ES-I3 (cell line): Measurements from ENCODE around the gene RNF157.

ENCODE experiments used
- H3K36me3 ChIP-seq: 2 replicates; pipeline ENCODE4 v1.6.1; 2013; ENCODE audit warnings: mild to moderate bottlenecking, low read length, control low read depth, moderate library complexity; ENCODE audit not compliant: insufficient read depth
- H3K4me1 ChIP-seq: 2 replicates; pipeline ENCODE4 v1.6.1; 2013; ENCODE audit warnings: mild to moderate bottlenecking, control low read depth, low read length; ENCODE audit not compliant: insufficient read depth
- H3K9ac ChIP-seq: 2 replicates; pipeline ENCODE4 v1.6.1; 2013; ENCODE audit warnings: low read depth, mild to moderate bottlenecking, low read length, moderate library complexity
- H3K9me3 ChIP-seq: 2 replicates; pipeline ENCODE4 v1.6.1; 2013; ENCODE audit warnings: mild to moderate bottlenecking, low read length, moderate library complexity; ENCODE audit not compliant: control insufficient read depth, insufficient read depth

RNF157 gene

DNA sequence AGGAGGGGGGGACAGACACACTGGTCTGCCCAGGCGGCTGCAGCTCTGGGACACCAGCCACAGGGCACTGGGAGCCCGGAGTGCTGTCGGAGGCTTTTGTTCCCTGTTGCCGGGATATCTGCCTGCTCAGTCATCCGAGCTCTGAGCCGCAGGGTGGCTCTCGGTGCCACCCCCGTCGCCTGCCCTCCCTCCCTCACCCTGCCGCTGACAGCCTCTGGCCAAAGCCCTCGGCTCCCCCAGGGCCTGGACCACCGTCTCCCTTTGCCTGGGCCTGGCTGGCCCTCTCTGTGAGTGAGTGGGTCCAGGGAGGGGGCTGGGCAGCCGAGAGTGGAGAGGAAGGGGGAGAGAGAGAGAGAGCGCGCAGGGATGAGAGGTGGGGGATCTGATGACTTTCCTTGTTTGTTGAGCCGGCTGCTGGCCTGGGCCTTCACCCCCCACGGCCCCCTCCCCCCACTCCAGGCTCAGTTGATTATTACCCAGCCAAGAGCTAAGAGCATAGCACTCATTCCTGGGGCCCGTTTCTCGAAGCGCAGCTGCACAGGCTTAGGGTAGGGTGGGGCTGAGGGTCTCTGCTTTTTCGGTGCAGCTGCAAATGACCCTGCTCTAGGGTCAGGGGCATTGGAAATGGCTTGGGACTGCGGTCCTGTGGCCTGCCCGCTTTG lies 101.9 kb downstream of the RNF157 start:
- H3K9ac ChIP-seq: peak overlapping the region; percentile 72

DNA sequence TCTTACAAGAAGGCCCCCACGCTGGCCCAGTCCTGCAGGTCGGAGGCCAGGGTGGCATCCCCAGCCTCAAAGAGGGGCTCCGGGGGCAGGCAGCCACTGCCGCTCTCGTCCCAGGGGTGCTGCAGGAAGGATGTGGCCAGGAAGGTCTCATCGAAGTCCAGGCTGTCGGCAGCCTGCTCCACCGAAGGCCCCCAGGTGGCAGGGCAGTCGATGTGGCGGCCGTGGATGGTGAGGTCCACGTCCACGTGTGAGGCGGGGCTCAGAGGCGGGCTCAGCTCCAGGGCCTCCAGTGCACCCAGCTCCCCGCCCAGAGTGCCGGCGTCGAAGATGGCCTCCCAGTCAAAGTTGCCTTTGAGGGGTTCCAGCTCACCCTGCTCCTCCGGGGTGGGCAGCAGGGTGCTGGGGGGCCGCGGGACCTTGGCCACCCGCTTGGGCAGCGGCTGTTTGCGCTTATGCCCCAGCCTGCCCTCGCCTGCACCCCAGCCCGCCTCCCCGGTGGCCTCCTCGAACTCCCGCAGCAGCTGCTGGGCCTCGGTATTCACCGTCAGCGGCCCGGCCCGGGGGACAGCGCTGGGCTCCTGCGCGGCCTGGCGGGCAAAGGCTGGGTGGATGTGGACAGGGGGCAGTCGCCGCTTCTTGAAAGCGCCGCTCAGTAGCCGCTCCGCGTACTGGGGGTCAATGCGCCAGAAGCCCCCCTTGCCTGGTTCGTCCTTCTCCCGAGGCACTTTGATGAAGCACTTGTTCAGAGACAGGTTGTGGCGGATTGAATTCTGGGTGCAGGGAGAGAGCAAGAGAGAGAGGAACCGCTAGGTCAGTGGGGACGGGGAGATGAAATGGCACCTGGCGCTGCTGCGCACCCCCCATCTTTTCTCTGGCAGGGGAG lies 102.7 kb downstream of the RNF157 start:
- Histone ChIP-seq H3K9me3 (no peaks in the 10 kb centered on the region), H3K36me3 (no peaks in the 10 kb centered on the region), H3K4me1 (peaks cover 26% of the 10 kb centered on the region), H3K9ac (peak overlapping the region; percentile 72)

More for the DNA sequence above, 101.9 kb downstream of the RNF157 start:
- Histone ChIP-seq H3K4me1 (peaks cover 34% of the 10 kb centered on the region), H3K9me3 (no peaks in the 10 kb centered on the region), H3K36me3 (no peaks in the 10 kb centered on the region)

DNA sequence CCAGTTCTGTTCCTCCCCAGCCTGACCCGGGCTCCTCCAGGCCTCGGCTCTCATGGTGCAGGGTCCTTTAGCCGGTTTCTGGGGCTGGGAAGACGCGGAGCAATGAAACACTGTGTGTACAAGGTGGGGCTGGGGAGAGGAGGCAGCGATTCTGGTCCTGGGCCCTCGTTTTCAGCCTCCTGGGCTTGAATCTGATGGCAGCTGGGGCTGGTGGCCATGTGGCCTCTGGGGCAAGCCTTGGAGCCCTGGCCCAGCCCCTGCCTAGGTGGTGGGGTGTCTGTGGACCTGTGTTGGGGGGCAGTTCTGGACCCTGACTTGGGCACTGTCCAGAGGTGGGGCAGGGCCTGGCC lies 103.3 kb downstream of the RNF157 start:
- Histone ChIP-seq H3K9ac (no peak overlapping the region), H3K4me1 (peaks cover 25% of the 10 kb centered on the region), H3K9me3 (no peaks in the 10 kb centered on the region), H3K36me3 (no peaks in the 10 kb centered on the region)

DNA sequence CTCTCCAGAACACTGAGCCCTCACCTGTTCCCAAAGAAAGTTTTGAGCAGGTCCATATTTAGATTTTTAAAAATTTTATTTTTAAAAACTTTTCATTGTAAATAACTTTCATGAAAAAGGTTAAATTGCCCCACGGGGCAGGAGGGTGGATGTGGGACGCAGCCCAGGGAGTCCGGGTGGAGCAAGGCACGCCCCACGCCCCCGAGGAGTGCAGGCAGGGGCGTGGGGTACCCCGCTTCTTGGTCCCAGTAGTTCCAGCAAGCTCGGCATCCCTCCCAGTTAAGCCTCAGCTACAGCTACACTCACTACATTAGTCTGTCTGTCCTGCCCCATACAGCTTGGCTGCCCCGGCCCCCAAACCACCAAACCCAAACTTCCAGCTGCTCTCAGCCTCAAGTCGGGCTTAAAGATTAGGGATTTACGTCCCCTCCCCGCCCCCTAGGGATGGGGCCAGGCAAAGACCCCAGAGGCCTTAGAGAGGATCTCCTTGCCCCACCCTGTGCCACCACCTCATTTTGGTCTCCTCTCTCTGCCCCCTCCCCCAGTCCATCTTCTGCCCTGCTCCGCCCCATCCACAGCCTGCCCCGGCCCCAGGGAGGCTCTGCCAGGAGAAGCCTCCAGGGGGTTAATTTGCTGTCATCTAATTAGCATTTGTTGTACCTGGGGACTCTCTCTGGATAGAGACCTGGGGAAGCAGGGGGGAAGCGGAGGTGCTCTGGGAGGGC lies 103.9 kb downstream of the RNF157 start:
- Histone ChIP-seq H3K9ac (no peak overlapping the region), H3K4me1 (peaks cover 31% of the 10 kb centered on the region), H3K36me3 (no peaks in the 10 kb centered on the region), H3K9me3 (no peaks in the 10 kb centered on the region)

DNA sequence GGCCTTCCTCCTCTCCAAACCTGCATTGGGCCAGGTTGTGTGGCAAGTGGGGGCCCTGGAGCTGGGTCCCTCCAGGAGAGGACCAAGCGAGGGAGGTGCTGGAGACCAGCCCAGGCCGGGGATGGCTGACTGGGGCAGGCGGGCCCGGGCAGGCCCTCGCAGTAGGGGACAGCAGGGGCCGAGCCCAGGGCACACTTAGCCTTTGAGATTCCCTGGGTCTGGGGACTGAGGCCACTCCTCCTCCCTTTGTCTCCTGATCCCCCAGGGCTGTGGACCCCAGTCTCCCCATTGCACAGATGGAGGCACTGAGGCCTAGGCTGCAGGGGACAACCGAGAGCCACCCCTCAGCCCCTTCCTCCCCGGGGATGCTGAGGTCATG lies 104.5 kb downstream of the RNF157 start:
- H3K9ac ChIP-seq: peak overlapping the region; percentile 23
- H3K9me3 ChIP-seq: no peaks in the 10 kb centered on the region
- peaks cover 36% of the 10 kb centered on the region for H3K4me1 ChIP-seq
- no peaks in the 10 kb centered on the region for H3K36me3 ChIP-seq

DNA sequence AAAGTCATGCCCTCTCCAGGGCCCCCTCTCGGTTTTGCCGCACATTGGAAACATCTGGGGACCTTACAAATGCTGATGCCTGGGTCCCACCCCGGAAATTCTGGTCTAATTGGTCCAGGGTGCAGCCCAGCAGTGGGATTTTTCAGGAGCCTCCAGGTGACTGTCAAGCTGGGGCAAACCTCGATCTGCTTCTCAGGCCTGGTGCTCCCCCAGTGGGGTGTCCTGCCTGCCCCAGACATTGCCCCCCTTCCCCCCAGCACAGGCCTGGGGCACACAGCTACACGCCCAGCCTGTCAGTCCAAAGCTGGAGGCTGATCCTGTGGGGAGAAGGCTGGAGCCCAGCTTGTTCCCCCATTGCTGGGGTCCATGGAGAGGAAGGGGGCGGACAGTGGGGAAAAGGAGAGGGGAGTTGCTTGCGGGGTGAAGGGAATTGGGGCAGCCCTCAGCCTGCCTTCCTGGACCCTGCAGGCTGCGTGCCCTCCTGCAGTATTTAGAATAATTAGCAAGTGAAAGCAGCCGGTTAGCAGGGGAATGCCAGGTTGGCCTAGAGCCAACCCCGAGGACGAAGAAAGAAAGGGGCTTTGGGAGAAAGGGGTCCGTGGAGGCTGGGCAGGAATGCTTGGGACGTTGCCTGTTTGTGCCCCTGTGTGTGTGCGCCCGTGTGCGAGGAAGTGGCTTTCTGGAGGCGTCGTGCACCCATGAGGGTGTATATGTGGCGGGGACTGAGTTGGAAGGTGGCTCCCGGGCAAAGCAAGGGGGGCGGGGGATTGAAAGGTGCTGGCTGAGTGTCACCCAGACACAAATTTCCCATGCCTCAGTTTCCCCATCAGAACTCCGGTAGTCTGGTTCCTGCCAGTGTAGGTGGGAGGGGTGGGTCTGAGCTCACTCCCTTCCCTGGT lies 105.1 kb downstream of the RNF157 start:
- no peaks in the 10 kb centered on the region for H3K9me3 ChIP-seq
- peaks cover 42% of the 10 kb centered on the region for H3K4me1 ChIP-seq
- H3K36me3 ChIP-seq: no peaks in the 10 kb centered on the region
- peak overlapping the region; percentile 23 for H3K9ac ChIP-seq

DNA sequence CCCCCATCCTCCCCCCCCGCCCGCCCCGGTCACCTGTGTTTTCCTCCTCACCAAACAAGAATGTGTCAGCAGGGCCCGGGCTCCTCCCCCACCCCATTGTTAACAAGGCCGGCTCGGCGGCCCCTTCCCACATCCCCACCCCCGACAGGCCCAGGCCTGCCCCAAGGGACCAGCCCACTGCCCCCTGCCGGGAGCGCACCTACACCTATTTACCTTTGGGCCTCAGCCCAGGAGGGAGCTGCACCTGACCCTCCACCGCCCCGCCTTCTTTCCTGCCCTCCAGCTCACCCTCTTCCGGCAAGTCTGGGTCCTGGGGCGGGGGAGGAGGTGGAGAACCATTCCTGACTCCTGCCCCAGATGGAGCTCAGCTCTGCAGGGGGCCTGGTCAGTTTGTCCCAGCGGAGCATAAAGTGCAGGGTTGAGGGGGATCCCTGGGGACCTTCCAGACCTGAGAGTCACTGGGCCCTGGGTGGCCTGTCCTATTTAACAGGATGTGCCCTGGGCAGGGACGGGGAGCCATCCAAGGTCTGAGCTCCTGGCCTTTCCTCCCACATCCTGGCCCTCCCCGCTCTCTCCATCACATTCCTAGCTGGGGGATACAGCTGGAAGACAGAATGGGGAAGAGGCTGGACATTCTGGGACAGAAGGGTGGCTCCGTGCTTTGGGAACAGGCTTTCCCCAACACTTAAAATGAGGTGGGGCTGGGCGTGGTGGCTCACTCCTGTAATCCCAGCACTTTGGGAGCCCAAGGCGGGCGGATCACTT lies 107.5 kb downstream of the RNF157 start:
- peak overlapping the region; percentile 38; the same call in 1 of the 2 replicates for H3K9ac ChIP-seq
- H3K4me1 ChIP-seq: peaks cover 32% of the 10 kb centered on the region
- no peaks in the 10 kb centered on the region for H3K9me3 ChIP-seq
- H3K36me3 ChIP-seq: no peaks in the 10 kb centered on the region

DNA sequence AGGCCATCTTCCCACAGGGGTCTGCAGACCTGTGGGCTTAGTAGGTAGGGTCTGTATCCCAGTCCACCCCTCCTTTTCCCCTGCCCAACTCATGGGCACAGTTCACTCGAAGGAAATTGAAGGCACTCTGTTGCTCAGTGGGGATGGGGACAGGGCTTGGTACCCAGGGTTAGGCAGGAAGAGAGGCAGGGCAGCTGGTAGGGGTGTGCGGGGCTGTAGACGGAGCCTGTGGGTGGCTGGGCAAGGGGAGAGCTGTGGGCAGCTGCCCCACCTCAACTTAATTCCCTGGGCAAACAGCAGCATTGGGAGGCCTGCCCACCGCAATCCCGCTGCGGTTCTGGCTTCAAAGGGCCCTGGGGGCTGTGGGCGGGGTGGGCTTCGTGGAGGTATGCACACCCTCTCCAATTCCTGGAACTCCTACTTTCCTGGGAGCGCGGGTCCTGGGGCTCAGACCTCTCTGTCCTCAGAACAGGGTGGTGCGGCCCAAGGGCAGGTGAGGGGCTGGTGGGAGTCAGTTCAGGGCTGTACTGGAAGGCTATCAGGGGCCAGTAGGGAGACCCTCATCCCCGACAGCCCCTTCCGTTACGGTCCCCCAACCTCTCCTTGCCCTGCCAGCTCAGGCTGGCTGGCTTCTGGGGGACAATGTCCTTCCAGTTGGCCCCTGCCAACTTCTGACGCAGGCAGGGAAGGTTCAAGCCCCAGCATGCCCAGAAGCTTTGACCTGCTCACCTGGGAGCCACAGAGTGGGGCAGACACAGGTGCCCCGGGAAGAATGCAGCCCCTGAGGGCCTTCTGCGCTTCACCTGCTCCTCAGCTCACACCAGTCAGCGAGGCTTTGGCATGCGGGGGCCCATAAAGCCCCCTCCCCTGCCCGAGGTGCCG lies 108.4 kb downstream of the RNF157 start:
- Histone ChIP-seq H3K4me1 (peaks cover 29% of the 10 kb centered on the region), H3K9ac (peak overlapping the region; percentile 42), H3K36me3 (no peaks in the 10 kb centered on the region), H3K9me3 (no peaks in the 10 kb centered on the region)

DNA sequence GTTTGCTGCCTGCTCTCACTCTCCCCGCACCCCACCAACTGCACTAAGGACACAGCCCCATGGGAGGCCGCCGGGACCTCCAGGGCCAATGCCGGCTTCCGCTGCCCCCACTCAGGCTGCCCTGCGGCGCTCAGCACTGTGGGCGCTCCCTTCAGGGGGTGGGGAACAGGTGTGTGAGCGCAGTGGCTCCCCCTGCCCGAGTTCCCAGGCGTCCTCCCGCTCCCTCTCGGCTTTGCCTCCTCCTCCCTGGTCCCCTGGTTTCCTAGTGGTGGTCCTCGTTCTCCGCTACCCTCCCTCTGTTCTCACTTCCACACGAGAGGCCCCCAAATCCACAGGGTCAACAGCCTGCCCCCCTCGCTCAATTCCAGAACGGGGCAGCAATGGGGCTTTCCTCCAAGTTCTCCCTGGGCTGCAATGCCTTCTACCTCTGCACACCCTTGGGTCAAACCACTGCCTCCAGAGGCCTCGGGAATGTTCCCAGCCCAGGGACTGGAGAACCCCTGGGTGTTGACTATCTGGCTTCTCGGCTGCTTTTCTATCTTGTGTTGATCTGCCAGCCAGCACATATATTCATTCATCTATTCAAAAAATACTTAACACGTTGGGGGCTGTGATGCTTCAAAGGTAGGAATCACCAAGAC lies 109.1 kb downstream of the RNF157 start:
- Histone ChIP-seq H3K9me3 (no peaks in the 10 kb centered on the region), H3K36me3 (no peaks in the 10 kb centered on the region), H3K4me1 (peaks cover 24% of the 10 kb centered on the region), H3K9ac (peak overlapping the region; percentile 42; the same call in 1 of the 2 replicates)

DNA sequence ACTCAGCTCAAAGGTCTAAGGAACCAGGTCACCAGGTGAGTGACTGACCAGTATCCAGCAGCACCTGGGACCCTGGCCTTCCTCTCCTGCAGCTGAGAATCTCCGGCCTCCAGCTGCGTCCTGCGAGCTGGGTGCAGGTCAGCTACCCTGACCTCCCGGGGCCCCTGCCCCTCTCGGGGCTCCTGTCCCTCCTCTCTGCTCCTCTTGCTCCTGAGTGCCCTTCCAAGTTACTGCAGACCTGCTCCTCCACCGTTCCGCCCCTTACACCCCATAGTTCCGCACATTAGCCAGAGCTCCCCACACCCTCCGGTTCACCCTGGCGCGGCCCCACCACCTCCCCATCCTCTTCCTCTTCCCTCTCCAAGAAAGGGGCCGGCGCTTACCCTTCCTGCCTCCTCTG lies 109.8 kb downstream of the RNF157 start:
- H3K36me3 ChIP-seq: no peaks in the 10 kb centered on the region
- no peaks in the 10 kb centered on the region for H3K9me3 ChIP-seq
- H3K4me1 ChIP-seq: peaks cover 22% of the 10 kb centered on the region
- peak overlapping the region; percentile 42; the same call in 1 of the 2 replicates for H3K9ac ChIP-seq

DNA sequence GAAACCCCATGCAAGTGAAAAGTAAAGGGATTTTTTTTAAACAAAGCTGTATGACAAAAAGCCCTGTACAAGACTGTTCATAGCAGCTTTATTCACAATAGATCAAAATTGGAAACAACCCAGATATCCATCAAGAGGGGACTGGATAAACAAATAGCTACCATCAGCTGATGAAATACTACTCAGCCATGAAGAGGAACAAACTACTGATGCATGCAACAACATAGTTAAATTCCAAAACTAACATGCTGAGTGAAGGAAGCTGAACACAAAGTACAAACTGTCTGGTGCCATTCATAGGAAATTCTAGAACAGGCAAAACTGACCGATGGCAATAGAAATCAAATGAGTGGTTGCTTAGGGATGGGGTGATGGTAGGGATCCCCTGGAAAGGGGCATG lies 114.4 kb downstream of the RNF157 start:
- peaks cover 9% of the 10 kb centered on the region; the same call in 1 of the 2 replicates for H3K4me1 ChIP-seq
- H3K9ac ChIP-seq: no peak overlapping the region
- H3K36me3 ChIP-seq: no peaks in the 10 kb centered on the region
- no peaks in the 10 kb centered on the region for H3K9me3 ChIP-seq

DNA sequence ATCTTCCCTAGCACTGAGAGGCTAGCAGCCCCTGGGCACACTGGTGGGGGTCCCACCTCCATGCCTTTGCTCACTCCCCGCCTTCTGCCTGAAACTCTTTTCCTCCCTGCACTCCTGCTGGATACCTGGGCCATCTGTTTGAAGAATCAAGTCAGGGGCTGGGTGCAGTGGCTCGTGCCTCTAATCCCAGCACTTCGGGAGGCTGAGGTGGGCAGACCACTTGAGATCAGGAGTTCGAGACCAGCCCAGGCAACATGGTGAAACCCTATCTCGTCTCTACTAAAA lies 115.0 kb downstream of the RNF157 start:
- H3K4me1 ChIP-seq: peaks cover 9% of the 10 kb centered on the region
- H3K9ac ChIP-seq: no peak overlapping the region
- no peaks in the 10 kb centered on the region for H3K36me3 ChIP-seq
- no peaks in the 10 kb centered on the region for H3K9me3 ChIP-seq
